ENCODE measurements around the gene POC1A.
"Not testable (repeated sequence)": the region's sequence is repeated elsewhere in the genome, so short reads cannot be mapped to it uniquely, and the experiment has no call there.

GRCh38 chr3:52033748-52034147 is 120.5 kb downstream of the POC1A start:
- not testable (repeated sequence) for TF ChIP-seq CTCF (IDR thresholded peaks at IDR 0.05; ENCODE audit: low read depth, low read length); EZH2phosphoT487 (IDR thresholded peaks at IDR 0.05; ENCODE audit: low read depth)
